GM12878 (cell line): ENCODE results near the gene FBXL14. TPM values are rescaled to one million over a fixed set of nuclear protein-coding genes. Genes with fewer than 3 reads are reported as not detected.

Experiments used
- ATAC-seq: fragments of 200-7000 bp; cut with Tn5 transposase; 3 replicates; pipeline ENCODE4 v1.9.1; 2020; ENCODE audit warnings: mild to moderate bottlenecking, moderate library complexity
- BruUV-seq: library from RNA; stranded (reverse); fragments of 400-500 nt; replicated peaks from 2 replicates; lab custom pipeline; 2021; lab: Mats Ljungman, UMichigan
- CTCF ChIA-PET: fragments of 300-600 bp; sonication (Branson Sonifier 250); formaldehyde crosslinking; extraction: SDS; loops from one replicate; lab custom pipeline; 2021; ENCODE audit warnings: inconsistent platforms; lab: Yijun Ruan, JAX
- POLR2A ChIA-PET: fragments of 350-600 bp; formaldehyde crosslinking; extraction: SDS; loops from one replicate; lab custom pipeline; 2021; ENCODE audit warnings: inconsistent platforms; lab: Charles Lee
- RAD21 ChIA-PET: fragments of 300-600 bp; sonication (Branson Sonifier 250); formaldehyde crosslinking; loops from one replicate; lab custom pipeline; 2023; ENCODE audit warnings: antibody characterized with exemption; ENCODE audit not compliant: unreplicated experiment; lab: Charles Lee
- SMC1A ChIA-PET: fragments of 300-600 bp; sonication (Branson Sonifier 250); formaldehyde crosslinking; loops from one replicate; lab custom pipeline; 2023; ENCODE audit not compliant: unreplicated experiment, uncharacterized antibody; lab: Charles Lee
- DNase-seq: peaks from one replicate; pipeline ENCODE4 v3.0.0-alpha.2; 2011; ENCODE audit warnings: low read depth, low spot score
- FAIRE-seq: peaks from 3 replicates; lab custom pipeline; 2011; peaks lifted over from hg19 to GRCh38; lab: Jason Lieb, UNC
- H2AFZ ChIP-seq: 2 replicates; pipeline ENCODE4 v1.6.0; 2011; ENCODE audit warnings: low read depth, low read length, control low read depth; ENCODE audit not compliant: control insufficient read depth
- H3K27ac ChIP-seq: 2 replicates; pipeline ENCODE4 v1.5.1; 2011; ENCODE audit warnings: control low read depth; ENCODE audit not compliant: control insufficient read depth, insufficient read depth
- H3K27me3 ChIP-seq, 2 experiments: replicated peaks in 1 of 2; 2 replicates each; pipeline versions ENCODE4 v1.6.0 to v1.6.1; 2011; ENCODE audit warnings: low read length in 1 of 2; ENCODE audit not compliant: control insufficient read depth in 2 of 2, insufficient read depth in 2 of 2
- H3K36me3 ChIP-seq, 2 experiments: 2 replicates each; pipeline ENCODE4 v1.5.1; 2011; ENCODE audit warnings: low read length in 1 of 2; ENCODE audit not compliant: control insufficient read depth in 2 of 2, insufficient read depth in 2 of 2
- H3K4me1 ChIP-seq: 2 replicates; pipeline ENCODE4 v1.6.1; 2011; ENCODE audit warnings: mild to moderate bottlenecking, low read length, moderate library complexity, mixed read lengths; ENCODE audit not compliant: control insufficient read depth, insufficient read depth
- H3K4me2 ChIP-seq: 2 replicates; pipeline ENCODE4 v1.6.0; 2011; ENCODE audit warnings: control low read depth; ENCODE audit not compliant: control insufficient read depth, insufficient read depth
- H3K4me3 ChIP-seq: fragments of 200-600 bp; sonication (generic); 2 replicates; pipeline ENCODE4 v1.5.1; 2016
- H3K79me2 ChIP-seq: 2 replicates; pipeline ENCODE4 v1.6.0; 2011; ENCODE audit warnings: low read length; ENCODE audit not compliant: control insufficient read depth, insufficient read depth
- H3K9ac ChIP-seq: 2 replicates; pipeline ENCODE4 v1.8.0; 2011; ENCODE audit warnings: low read length, control low read depth, mixed read lengths; ENCODE audit not compliant: control insufficient read depth, insufficient read depth
- H3K9me3 ChIP-seq: replicated peaks from 3 replicates; pipeline ENCODE4 v1.5.1; 2011; ENCODE audit warnings: mild to moderate bottlenecking, low read length; ENCODE audit not compliant: control insufficient read depth, insufficient read depth
- H4K20me1 ChIP-seq: 2 replicates; pipeline ENCODE4 v1.6.0; 2011; ENCODE audit not compliant: control insufficient read depth, insufficient read depth
- ASH2L ChIP-seq: fragments of 300-600, 200-600 bp; sonication (generic); IDR thresholded peaks from 2 replicates; pipeline ENCODE4 v1.6.1; 2017; ENCODE audit warnings: low read depth, mild to moderate bottlenecking, borderline replicate concordance
- ATF2 ChIP-seq: IDR thresholded peaks from 2 replicates; pipeline ENCODE4 v1.6.1; 2012; ENCODE audit warnings: low read length, inconsistent platforms
- BHLHE40 ChIP-seq, 2 experiments: fragments of 450-650 bp in 1 of 2; IDR thresholded peaks; 2 replicates each; pipeline ENCODE4 v1.6.1; 2011 to 2017; ENCODE audit warnings: low read depth in 2 of 2, borderline replicate concordance in 1 of 2, improper control_type of control experiment in 1 of 2, low read length in 1 of 2, mild to moderate bottlenecking in 1 of 2
- CBX3 ChIP-seq: fragments of 200-600 bp; sonication (generic); IDR thresholded peaks from 2 replicates; pipeline ENCODE4 v1.6.1; 2016; ENCODE audit warnings: low read depth, borderline replicate concordance
- ESRRA ChIP-seq: IDR thresholded peaks from 2 replicates; pipeline ENCODE4 v1.6.1; 2012; ENCODE audit warnings: mild to moderate bottlenecking, low read length, improper control_type of control experiment
- MEF2A ChIP-seq: IDR thresholded peaks from 2 replicates; pipeline ENCODE4 v1.6.1; 2011; ENCODE audit warnings: low read depth, mild to moderate bottlenecking, low read length, moderate library complexity; ENCODE audit not compliant: insufficient read depth
- MEF2B ChIP-seq: fragments of 450-650 bp; IDR thresholded peaks from 2 replicates; pipeline ENCODE4 v1.6.1; 2018; ENCODE audit warnings: mild to moderate bottlenecking, moderate library complexity; ENCODE audit not compliant: partially characterized antibody, poor library complexity, severe bottlenecking
- MYB ChIP-seq: fragments of 150-350 bp; IDR thresholded peaks from 2 replicates; pipeline ENCODE4 v1.6.1; 2014; ENCODE audit warnings: mild to moderate bottlenecking, low read depth, low read length, borderline replicate concordance
- NBN ChIP-seq: fragments of 450-650 bp; IDR thresholded peaks from 2 replicates; pipeline ENCODE4 v1.6.1; 2016
- RCOR1 ChIP-seq: conservative IDR thresholded peaks from 2 replicates; pipeline ENCODE4 v1.6.1; 2012; ENCODE audit warnings: low read depth, low read length, improper control_type of control experiment
- REST ChIP-seq: IDR thresholded peaks from 2 replicates; pipeline ENCODE4 v1.6.1; 2012; ENCODE audit warnings: mild to moderate bottlenecking, low read depth, low read length
- RUNX3 ChIP-seq: IDR thresholded peaks from 2 replicates; pipeline ENCODE4 v1.6.1; 2012; ENCODE audit warnings: low read length, inconsistent platforms
- SIX5 ChIP-seq: IDR thresholded peaks from 2 replicates; pipeline ENCODE4 v1.6.1; 2011; ENCODE audit warnings: mild to moderate bottlenecking, low read depth, low read length, moderate library complexity; ENCODE audit not compliant: severe bottlenecking
- SMAD5 ChIP-seq: IDR thresholded peaks from 2 replicates; pipeline ENCODE4 v1.6.1; 2016; ENCODE audit warnings: antibody characterized with exemption, low read depth
- SPI1 ChIP-seq: IDR thresholded peaks from 2 replicates; pipeline ENCODE4 v1.6.1; 2011; ENCODE audit warnings: low read depth, mild to moderate bottlenecking, low read length, moderate library complexity, borderline replicate concordance; ENCODE audit not compliant: insufficient read depth
- WGBS: methylation state at CpG from one replicate; pipeline ENCODE4 v1.1.6; 2016; ENCODE audit warnings: low lambda C conversion rate; ENCODE audit not compliant: insufficient replicate concordance, insufficient coverage; ENCODE audit errors: missing lambda C conversion rate; 5-methylcytosine and 5-hydroxymethylcytosine counted together
- in situ Hi-C: fragments of 300-500 bp; cut with MboI; formaldehyde crosslinking; loops from 9 replicates; pipeline ENCODE4 v1.14.3; 2018; ENCODE audit warnings: mixed read lengths
- intact Hi-C: fragments of 100-400 bp; cut with micrococcal nuclease; formaldehyde crosslinking; loops from one replicate; pipeline ENCODE4 v1.14.2; 2022; ENCODE audit not compliant: unreplicated experiment
- polyA plus RNA-seq, 11 experiments: library from polyadenylated mRNA; depleted of rRNA in 4 of 11; unstranded in 6 of 11; stranded (reverse) in 5 of 11; fragments of >200 nt; fragmentation: Nextera tagmentation in 4 of 11; fragmentation: Illumina TruSeq in 1 of 11; extraction: Ambion mirVana in 4 of 11; extraction: Trizol in 1 of 11; gene quantifications; 1 replicate in 1 of 11; 2 replicates in 10 of 11; pipeline versions ENCODE4 v1.2.1 to v1.2.3, GENCODE V29; 2011 to 2016; ENCODE audit warnings: inconsistent platforms in 2 of 11, missing spikeins in 2 of 11, low read depth in 1 of 11
- total RNA-seq, 4 experiments: library from RNA; depleted of rRNA in 3 of 4; stranded (reverse); fragments of >200 nt in 3 of 4; fragmentation: Illumina TruSeq in 1 of 4; extraction: Trizol in 1 of 4; gene quantifications; 2 replicates each; pipeline versions ENCODE4 v1.2.1 to v1.2.3, GENCODE V29; 2013 to 2021
- TF ChIP-seq, protein P1 (sequence below): fragments of 450-650 bp; IDR thresholded peaks from 2 replicates; pipeline ENCODE4 v1.6.1; 2016; ENCODE audit warnings: mild to moderate bottlenecking, moderate library complexity, borderline replicate concordance

FBXL14 gene
- total and polyA plus RNA-seq, 10 of the 15 experiments (the other 5 are each of a cell fraction or from before 2014, with no cell fraction given): 0.44 to 19.0 (median 2.9) TPM

GRCh38 chr12:1559676-1560091 is 34.7 kb downstream of the FBXL14 start:
- Histone ChIP-seq H3K4me2 (no peak overlapping the region), H3K9me3 (no peaks in the 10 kb centered on the region), H3K36me3 (no peaks in the 10 kb centered on the region; a peak in 1 of 4 replicates), H3K4me1 (peaks cover 6% of the 10 kb centered on the region), H3K27me3 (no peaks in the 10 kb centered on the region), H3K4me3 (no peak overlapping the region), H3K27ac (no peak overlapping the region), H4K20me1 (no peaks in the 10 kb centered on the region), H2AFZ (no peak overlapping the region), H3K79me2 (no peaks in the 10 kb centered on the region; the same call in 1 of the 2 replicates), H3K9ac (no peak overlapping the region)
- POLR2A ChIA-PET: no interaction called here
- DNase-seq (no peak), ATAC-seq (no peak), FAIRE-seq (no peak)
- no TSS peak for BruUV-seq
- in situ Hi-C loops (no loop called here), intact Hi-C loops (no loop called here)
- 80% methylated on average over 6 of the region's 6 CpGs for WGBS
- CTCF ChIA-PET: interaction anchor here (1.1 to 1.4 kb wide), 3 partner anchors 27 to 281 kb away, joined by 3 to 5 read pairs (median 4); no protein-coding TSS in a partner anchor
- RAD21 ChIA-PET: interaction anchor here (1.4 to 2.1 kb wide), 2 partner anchors 24 to 442 kb away, joined by 3 to 10 read pairs; no protein-coding TSS in a partner anchor
- SMC1A ChIA-PET: interaction anchor here (0.9 to 1.9 kb wide), 3 partner anchors 9 to 40 kb away, joined by 3 to 7 read pairs (median 5); no protein-coding TSS in a partner anchor
- no peak for TF ChIP-seq RCOR1
- TF ChIP-seq SPI1: no peak
- TF ChIP-seq MEF2A: no peak
- TF ChIP-seq, protein P1, sequence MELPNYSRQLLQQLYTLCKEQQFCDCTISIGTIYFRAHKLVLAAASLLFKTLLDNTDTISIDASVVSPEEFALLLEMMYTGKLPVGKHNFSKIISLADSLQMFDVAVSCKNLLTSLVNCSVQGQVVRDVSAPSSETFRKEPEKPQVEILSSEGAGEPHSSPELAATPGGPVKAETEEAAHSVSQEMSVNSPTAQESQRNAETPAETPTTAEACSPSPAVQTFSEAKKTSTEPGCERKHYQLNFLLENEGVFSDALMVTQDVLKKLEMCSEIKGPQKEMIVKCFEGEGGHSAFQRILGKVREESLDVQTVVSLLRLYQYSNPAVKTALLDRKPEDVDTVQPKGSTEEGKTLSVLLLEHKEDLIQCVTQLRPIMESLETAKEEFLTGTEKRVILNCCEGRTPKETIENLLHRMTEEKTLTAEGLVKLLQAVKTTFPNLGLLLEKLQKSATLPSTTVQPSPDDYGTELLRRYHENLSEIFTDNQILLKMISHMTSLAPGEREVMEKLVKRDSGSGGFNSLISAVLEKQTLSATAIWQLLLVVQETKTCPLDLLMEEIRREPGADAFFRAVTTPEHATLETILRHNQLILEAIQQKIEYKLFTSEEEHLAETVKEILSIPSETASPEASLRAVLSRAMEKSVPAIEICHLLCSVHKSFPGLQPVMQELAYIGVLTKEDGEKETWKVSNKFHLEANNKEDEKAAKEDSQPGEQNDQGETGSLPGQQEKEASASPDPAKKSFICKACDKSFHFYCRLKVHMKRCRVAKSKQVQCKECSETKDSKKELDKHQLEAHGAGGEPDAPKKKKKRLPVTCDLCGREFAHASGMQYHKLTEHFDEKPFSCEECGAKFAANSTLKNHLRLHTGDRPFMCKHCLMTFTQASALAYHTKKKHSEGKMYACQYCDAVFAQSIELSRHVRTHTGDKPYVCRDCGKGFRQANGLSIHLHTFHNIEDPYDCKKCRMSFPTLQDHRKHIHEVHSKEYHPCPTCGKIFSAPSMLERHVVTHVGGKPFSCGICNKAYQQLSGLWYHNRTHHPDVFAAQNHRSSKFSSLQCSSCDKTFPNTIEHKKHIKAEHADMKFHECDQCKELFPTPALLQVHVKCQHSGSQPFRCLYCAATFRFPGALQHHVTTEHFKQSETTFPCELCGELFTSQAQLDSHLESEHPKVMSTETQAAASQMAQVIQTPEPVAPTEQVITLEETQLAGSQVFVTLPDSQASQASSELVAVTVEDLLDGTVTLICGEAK: no peak
- no peak for TF ChIP-seq CBX3
- no peak for TF ChIP-seq MEF2B
- no peak for TF ChIP-seq SMAD5
- TF ChIP-seq ESRRA: no peak
- no peak for TF ChIP-seq SIX5
- TF ChIP-seq MYB: no peak
- no peak for TF ChIP-seq ATF2
- TF ChIP-seq NBN: no peak
- TF ChIP-seq ASH2L: no peak
- TF ChIP-seq RUNX3: no peak
- TF ChIP-seq BHLHE40 (IDR thresholded peaks at IDR 0.05; ENCODE audit: borderline replicate concordance in 1 of 2, low read depth in 2 of 2, low read length in 1 of 2): no peak
- TF ChIP-seq REST: no peak
